Endothelial cell (in vitro differentiated cells): Measurements from ENCODE around the gene GRID1. TPM values are rescaled to one million over a fixed set of nuclear protein-coding genes. Genes with fewer than 3 reads are reported as not detected.

Experiments used
- DNase-seq: peaks from one replicate; pipeline ENCODE4 v3.0.0; 2021; ENCODE audit warnings: low spot score
- H3K27ac Mint-ChIP-seq: one replicate; pipeline ENCODE4 v1.8.0; 2021; ENCODE audit warnings: mixed read lengths, inconsistent platforms; ENCODE audit not compliant: unreplicated experiment
- H3K27me3 Mint-ChIP-seq: one replicate; pipeline ENCODE4 v1.8.0; 2021; ENCODE audit warnings: mild to moderate bottlenecking, moderate library complexity, mixed read lengths, inconsistent platforms; ENCODE audit not compliant: unreplicated experiment
- H3K36me3 Mint-ChIP-seq: one replicate; pipeline ENCODE4 v1.8.0; 2021; ENCODE audit warnings: mild to moderate bottlenecking, low read depth, mixed read lengths, inconsistent platforms; ENCODE audit not compliant: unreplicated experiment
- H3K4me1 Mint-ChIP-seq: one replicate; pipeline ENCODE4 v1.8.0; 2021; ENCODE audit warnings: mild to moderate bottlenecking, mixed read lengths, inconsistent platforms; ENCODE audit not compliant: unreplicated experiment
- H3K4me3 Mint-ChIP-seq: one replicate; pipeline ENCODE4 v1.8.0; 2021; ENCODE audit warnings: mild to moderate bottlenecking, mixed read lengths, inconsistent platforms; ENCODE audit not compliant: unreplicated experiment
- H3K9me3 Mint-ChIP-seq: one replicate; pipeline ENCODE4 v1.8.0; 2021; ENCODE audit warnings: mixed read lengths, inconsistent platforms; ENCODE audit not compliant: unreplicated experiment
- total RNA-seq: library from RNA; stranded (reverse); fragmentation: NEBNext Ultra II Directional; extraction: Animal tissue kit (Norgen Biotek cat#: 25700); gene quantifications from one replicate; pipeline ENCODE4 v1.2.1, GENCODE V29; 2021; ENCODE audit not compliant: unreplicated experiment
- TF ChIP-seq, protein P1 (sequence below): fragments of 200-600 bp; sonication (generic); IDR thresholded peaks from one replicate; pipeline ENCODE4 v1.5.0; 2021; ENCODE audit warnings: antibody characterized with exemption; ENCODE audit not compliant: unreplicated experiment

GRID1 gene
- total RNA-seq, 1 donor from 2014 or later = 0.26 TPM

DNA sequence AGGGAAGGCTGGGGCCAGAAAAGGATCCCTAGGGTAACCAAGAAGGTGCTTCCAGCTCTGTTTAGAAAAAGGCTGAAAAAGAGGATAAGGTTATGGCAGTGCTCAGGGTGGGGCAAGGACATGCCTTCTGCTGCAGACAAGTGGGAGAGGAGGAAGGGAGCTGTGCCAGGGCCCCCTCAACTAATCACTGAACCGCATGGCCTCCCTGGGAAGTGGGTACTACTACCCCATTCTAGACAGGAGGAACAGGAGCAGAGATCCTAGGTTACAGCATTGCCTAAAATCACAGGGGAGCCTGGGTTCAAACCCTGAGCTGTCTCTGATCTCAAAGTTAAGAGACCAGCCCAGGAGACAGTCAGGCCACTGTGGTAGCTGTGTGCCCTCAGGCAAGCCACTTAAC, 149.7 kb downstream of the GRID1 start:
- TF ChIP-seq, protein P1, sequence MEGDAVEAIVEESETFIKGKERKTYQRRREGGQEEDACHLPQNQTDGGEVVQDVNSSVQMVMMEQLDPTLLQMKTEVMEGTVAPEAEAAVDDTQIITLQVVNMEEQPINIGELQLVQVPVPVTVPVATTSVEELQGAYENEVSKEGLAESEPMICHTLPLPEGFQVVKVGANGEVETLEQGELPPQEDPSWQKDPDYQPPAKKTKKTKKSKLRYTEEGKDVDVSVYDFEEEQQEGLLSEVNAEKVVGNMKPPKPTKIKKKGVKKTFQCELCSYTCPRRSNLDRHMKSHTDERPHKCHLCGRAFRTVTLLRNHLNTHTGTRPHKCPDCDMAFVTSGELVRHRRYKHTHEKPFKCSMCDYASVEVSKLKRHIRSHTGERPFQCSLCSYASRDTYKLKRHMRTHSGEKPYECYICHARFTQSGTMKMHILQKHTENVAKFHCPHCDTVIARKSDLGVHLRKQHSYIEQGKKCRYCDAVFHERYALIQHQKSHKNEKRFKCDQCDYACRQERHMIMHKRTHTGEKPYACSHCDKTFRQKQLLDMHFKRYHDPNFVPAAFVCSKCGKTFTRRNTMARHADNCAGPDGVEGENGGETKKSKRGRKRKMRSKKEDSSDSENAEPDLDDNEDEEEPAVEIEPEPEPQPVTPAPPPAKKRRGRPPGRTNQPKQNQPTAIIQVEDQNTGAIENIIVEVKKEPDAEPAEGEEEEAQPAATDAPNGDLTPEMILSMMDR = no peak
- no peak overlapping the region for H3K27ac Mint-ChIP-seq
- H3K9me3 Mint-ChIP-seq = no peaks in the 10 kb centered on the region
- H3K27me3 Mint-ChIP-seq = peaks cover 12% of the 10 kb centered on the region
- no peak overlapping the region for H3K4me3 Mint-ChIP-seq
- no peaks in the 10 kb centered on the region for H3K4me1 Mint-ChIP-seq
- no peak for DNase-seq
- H3K36me3 Mint-ChIP-seq = no peaks in the 10 kb centered on the region

DNA sequence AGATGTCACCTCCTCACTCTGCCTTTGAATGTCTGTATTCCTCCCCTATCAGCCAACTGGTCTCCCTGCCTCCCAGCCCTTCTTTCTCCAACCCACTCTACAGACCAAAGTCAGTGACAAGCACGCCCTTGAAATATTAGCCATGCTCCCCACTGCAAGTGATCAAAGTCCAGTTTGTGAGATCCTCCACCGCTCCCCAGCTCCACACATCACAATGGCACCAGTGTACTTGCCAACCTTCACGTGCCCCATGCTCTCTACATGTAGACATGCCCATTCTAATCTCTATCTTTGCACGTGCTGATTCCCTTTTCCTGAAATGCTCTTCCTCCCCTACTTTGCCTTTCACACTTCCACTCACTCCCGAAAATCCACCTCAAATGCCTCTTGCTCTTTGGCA, 150.9 kb downstream of the GRID1 start:
- Mint-ChIP-seq H3K9me3 (no peaks in the 10 kb centered on the region), H3K27ac (no peak overlapping the region), H3K36me3 (no peaks in the 10 kb centered on the region), H3K4me1 (no peaks in the 10 kb centered on the region), H3K27me3 (peaks cover 12% of the 10 kb centered on the region), H3K4me3 (no peak overlapping the region)
- DNase-seq = no peak
- TF ChIP-seq, protein P1 = no peak

DNA sequence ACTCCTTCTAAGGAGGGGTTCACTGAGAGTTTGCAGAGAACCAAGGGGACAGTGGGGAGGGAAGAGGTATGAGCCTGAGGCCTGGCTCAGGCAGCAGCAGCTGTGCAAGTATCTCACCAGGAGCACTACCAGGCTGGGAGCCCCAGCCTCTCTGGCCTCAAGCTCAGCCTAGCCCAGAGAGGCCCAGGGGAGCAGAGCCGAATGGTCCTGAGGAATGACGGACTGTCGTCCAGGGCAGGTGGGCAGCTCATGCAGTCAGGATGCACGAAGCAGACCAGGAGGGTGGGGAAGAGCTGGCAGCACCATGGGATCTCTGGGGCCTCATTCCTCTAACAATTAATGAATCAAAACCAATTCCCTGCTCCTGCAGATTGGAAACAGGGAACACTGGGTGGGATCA, 151.5 kb downstream of the GRID1 start:
- DNase-seq = no peak
- TF ChIP-seq, protein P1 = no peak
- no peaks in the 10 kb centered on the region for H3K36me3 Mint-ChIP-seq
- no peaks in the 10 kb centered on the region for H3K9me3 Mint-ChIP-seq
- no peak overlapping the region for H3K4me3 Mint-ChIP-seq
- peaks cover 12% of the 10 kb centered on the region for H3K27me3 Mint-ChIP-seq
- no peaks in the 10 kb centered on the region for H3K4me1 Mint-ChIP-seq
- no peak overlapping the region for H3K27ac Mint-ChIP-seq

DNA sequence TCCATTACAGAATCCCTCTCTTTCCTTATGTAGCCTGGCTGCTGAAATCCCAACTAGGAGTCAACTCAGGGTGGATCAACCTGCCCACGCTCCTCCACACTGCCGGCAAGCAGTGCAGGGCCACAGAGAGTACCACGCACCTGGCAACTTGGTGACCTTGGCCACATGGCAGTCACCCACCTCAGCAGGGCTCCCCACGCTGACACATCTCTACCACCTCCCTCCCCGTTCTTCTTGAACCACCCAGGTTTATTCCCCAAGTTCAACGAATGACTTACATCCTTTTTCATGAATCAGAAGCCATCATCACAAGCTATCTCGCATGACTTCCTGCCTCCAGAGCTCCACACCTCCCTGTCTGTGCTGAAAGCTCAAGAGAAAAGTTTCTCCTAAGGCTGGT, 153.4 kb downstream of the GRID1 start:
- Mint-ChIP-seq H3K9me3 (no peaks in the 10 kb centered on the region), H3K27me3 (peaks cover 8% of the 10 kb centered on the region), H3K4me3 (no peak overlapping the region), H3K36me3 (no peaks in the 10 kb centered on the region), H3K4me1 (no peaks in the 10 kb centered on the region), H3K27ac (no peak overlapping the region)
- TF ChIP-seq, protein P1 = no peak
- DNase-seq = no peak

DNA sequence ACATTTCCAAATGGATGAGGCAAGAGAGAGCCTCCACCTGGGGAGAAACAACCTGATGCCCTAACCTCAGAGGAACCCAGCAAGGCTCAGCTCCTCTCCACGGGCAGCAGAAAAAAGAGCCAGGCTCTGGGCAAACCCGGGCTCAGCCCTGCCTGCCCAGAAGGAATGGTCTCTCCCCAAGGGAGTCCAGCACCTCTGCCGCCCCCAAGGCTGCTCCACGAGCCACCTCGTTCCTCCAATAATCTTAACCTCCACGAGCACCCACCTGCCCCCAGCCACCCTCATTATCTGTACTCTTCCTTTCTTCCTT, 154.2 kb downstream of the GRID1 start:
- Mint-ChIP-seq H3K4me1 (no peaks in the 10 kb centered on the region), H3K27me3 (peaks cover 8% of the 10 kb centered on the region), H3K36me3 (no peaks in the 10 kb centered on the region), H3K9me3 (no peaks in the 10 kb centered on the region), H3K27ac (no peak overlapping the region), H3K4me3 (no peak overlapping the region)
- DNase-seq = no peak
- TF ChIP-seq, protein P1 = no peak
